B cell (primary cell): ENCODE results near the gene SCMH1. TPM values are rescaled to one million over a fixed set of nuclear protein-coding genes. Genes with fewer than 3 reads are reported as not detected.

ENCODE experiments used
- ATAC-seq: fragments of 200-7000 bp; cut with Tn5 transposase; one replicate; pipeline ENCODE4 v1.10.0; 2021; ENCODE audit warnings: low read depth, mild to moderate bottlenecking, moderate number of reproducible peaks, moderate library complexity
- CTCF ChIA-PET: fragments of 350-600 bp; sonication (Branson Sonifier 250); formaldehyde crosslinking; loops from one replicate; lab custom pipeline; 2021; ENCODE audit warnings: antibody characterized with exemption, inconsistent platforms; lab: Charles Lee
- POLR2A ChIA-PET: fragments of 350-600 bp; sonication (Branson Sonifier 250); formaldehyde crosslinking; loops from one replicate; lab custom pipeline; 2021; ENCODE audit warnings: antibody characterized with exemption; lab: Charles Lee
- DNase-seq: peaks from one replicate; pipeline ENCODE4 v3.0.0; 2013
- H2AFZ ChIP-seq: 2 replicates; pipeline ENCODE4 v1.6.1; 2012; ENCODE audit warnings: mild to moderate bottlenecking, low read depth, low read length; ENCODE audit not compliant: insufficient read depth, poor library complexity, severe bottlenecking
- H3K27ac ChIP-seq, 2 donors: 1 replicate in 1 of 2; 2 replicates in 1 of 2; pipeline ENCODE4 v1.5.1; 2012 to 2013; ENCODE audit warnings: low read length in 2 of 2, mild to moderate bottlenecking in 2 of 2, moderate library complexity in 1 of 2
- H3K27me3 ChIP-seq, 4 experiments: fragments of 200-600 bp in 1 of 4; sonication (generic) in 1 of 4; replicated peaks in 1 of 4; 1 replicate in 2 of 4; 2 replicates in 2 of 4; pipeline versions ENCODE4 v1.6.1 to v1.7.0; 2013 to 2016; ENCODE audit warnings: low read length in 3 of 4, mild to moderate bottlenecking in 2 of 4, mixed read lengths in 1 of 4, moderate library complexity in 1 of 4; ENCODE audit not compliant: insufficient read depth in 4 of 4, control insufficient read depth in 3 of 4; ENCODE audit errors: control extremely low read depth in 1 of 4
- H3K36me3 ChIP-seq, 2 experiments: replicated peaks in 1 of 2; 1 replicate in 1 of 2; 2 replicates in 1 of 2; pipeline versions ENCODE4 v1.6.1 to v1.7.1; 2013; ENCODE audit warnings: low read length in 1 of 2; ENCODE audit not compliant: insufficient read depth in 2 of 2, control insufficient read depth in 1 of 2; ENCODE audit errors: control extremely low read depth in 1 of 2, extremely low read depth in 1 of 2
- H3K4me1 ChIP-seq, 2 donors: fragments of 200-600 bp in 1 of 2; sonication (generic) in 1 of 2; 1 replicate in 1 of 2; 2 replicates in 1 of 2; pipeline versions ENCODE4 v1.5.1 to v1.6.1; 2013 to 2017; ENCODE audit warnings: low read length in 2 of 2; ENCODE audit not compliant: control insufficient read depth in 2 of 2, insufficient read depth in 2 of 2
- H3K4me2 ChIP-seq: replicated peaks from 2 replicates; pipeline ENCODE3; 2012; ENCODE audit warnings: mild to moderate bottlenecking, low read depth, low read length; ENCODE audit not compliant: poor library complexity, severe bottlenecking
- H3K4me3 ChIP-seq, 5 experiments: fragments of 200-600 bp in 1 of 5; sonication (generic) in 1 of 5; 1 replicate in 3 of 5; 2 replicates in 2 of 5; pipeline versions ENCODE4 v1.5.1 to v1.7.0; 2011 to 2016; ENCODE audit warnings: low read length in 4 of 5, mild to moderate bottlenecking in 4 of 5, low read depth in 2 of 5, control low read depth in 1 of 5, moderate library complexity in 1 of 5; ENCODE audit not compliant: insufficient read depth in 1 of 5; ENCODE audit errors: control extremely low read depth in 1 of 5, extremely low read depth in 1 of 5
- H3K79me2 ChIP-seq: fragments of 200-600 bp; sonication (generic); one replicate; pipeline ENCODE4 v1.6.0; 2016; ENCODE audit warnings: low read length; ENCODE audit not compliant: control insufficient read depth, insufficient read depth
- H3K9ac ChIP-seq: fragments of 200-600 bp; sonication (generic); 2 replicates; pipeline ENCODE4 v1.6.1; 2017; ENCODE audit warnings: mild to moderate bottlenecking, low read length, moderate library complexity
- H3K9me3 ChIP-seq, 3 donors: one replicate each; pipeline versions ENCODE4 v1.6.1 to v1.7.1; 2013; ENCODE audit warnings: low read length in 2 of 3; ENCODE audit not compliant: control insufficient read depth in 2 of 3, insufficient read depth in 1 of 3; ENCODE audit errors: control extremely low read depth in 1 of 3
- H4K20me1 ChIP-seq: 2 replicates; pipeline ENCODE4 v1.6.0; 2012; ENCODE audit warnings: mild to moderate bottlenecking, low read length; ENCODE audit not compliant: insufficient read depth, control insufficient read depth, poor library complexity, severe bottlenecking
- H3K27ac Mint-ChIP-seq: one replicate; pipeline ENCODE4 v1.8.0; 2021; ENCODE audit warnings: mixed read lengths
- H3K27me3 Mint-ChIP-seq: one replicate; pipeline ENCODE4 v1.8.0; 2021; ENCODE audit warnings: mixed read lengths
- H3K4me1 Mint-ChIP-seq: one replicate; pipeline ENCODE4 v1.8.0; 2021; ENCODE audit warnings: mixed read lengths
- H3K4me3 Mint-ChIP-seq: one replicate; pipeline ENCODE4 v1.8.0; 2021; ENCODE audit warnings: mixed read lengths
- H3K9me3 Mint-ChIP-seq: one replicate; pipeline ENCODE4 v1.8.0; 2022; ENCODE audit warnings: mixed read lengths; ENCODE audit not compliant: insufficient read depth
- EZH2 ChIP-seq: IDR thresholded peaks from 2 replicates; pipeline ENCODE4 v1.6.1; 2012; ENCODE audit warnings: borderline replicate concordance, low read depth, mild to moderate bottlenecking, moderate library complexity, low read length; ENCODE audit not compliant: insufficient read depth, poor library complexity, severe bottlenecking
- WGBS: methylation state at CpG from one replicate; pipeline ENCODE4 v1.1.5; 2013; ENCODE audit warnings: missing lambda C conversion rate; ENCODE audit not compliant: insufficient coverage; 5-methylcytosine and 5-hydroxymethylcytosine counted together
- intact Hi-C: fragments of 100-400 bp; cut with micrococcal nuclease; formaldehyde crosslinking; loops from one replicate; pipeline ENCODE4 v1.10.0; 2022
- polyA plus RNA-seq: library from polyadenylated mRNA; depleted of rRNA; stranded (reverse); fragments of >200 nt; gene quantifications from 2 replicates; pipeline ENCODE4 v1.2.3, GENCODE V29; 2012
- total RNA-seq, 2 donors: library from RNA; stranded (reverse); fragments of 120-200 nt in 1 of 2; gene quantifications; 1 replicate in 1 of 2; 2 replicates in 1 of 2; pipeline versions ENCODE4 v1.2.3 to v1.2.4, GENCODE V29; 2013 to 2022
- TF ChIP-seq, protein P1 (sequence below): fragments of 200-600 bp; IDR thresholded peaks from one replicate; pipeline ENCODE4 v1.8.0; 2022; ENCODE audit warnings: antibody characterized with exemption, mild to moderate bottlenecking

The SCMH1 gene
- total and polyA plus RNA-seq, 2 donors (not counting 1 experiment from before 2014, with no cell fraction given): 29.4 to 33.3 TPM

GRCh38 chr1:41098730-41099460 is 143.2 kb downstream of the SCMH1 start:
- H3K27me3 Mint-ChIP-seq: no peaks in the 10 kb centered on the region
- POLR2A ChIA-PET: interaction anchor here (0.6 kb wide), 1 partner anchor 137 kb away, joined by 4 read pairs; no protein-coding TSS in a partner anchor
- Histone ChIP-seq H3K9ac (no peak overlapping the region), H4K20me1 (no peaks in the 10 kb centered on the region), H3K4me3 (no peak overlapping the region), H2AFZ (no peak overlapping the region), H3K79me2 (no peaks in the 10 kb centered on the region), H3K27me3 (no peaks in the 10 kb centered on the region), H3K27ac (no peak overlapping the region), H3K9me3 (no peaks in the 10 kb centered on the region), H3K36me3 (peaks cover 0 to 2% of the 10 kb centered on the region in 2 experiments), H3K4me2 (no peak overlapping the region), H3K4me1 (peaks cover 8 to 15% of the 10 kb centered on the region in 2 donors)
- DNase-seq (no peak), ATAC-seq (no peak)
- intact Hi-C loops: no loop called here
- no peak overlapping the region for H3K4me3 Mint-ChIP-seq
- no peaks in the 10 kb centered on the region for H3K9me3 Mint-ChIP-seq
- TF ChIP-seq, protein P1, sequence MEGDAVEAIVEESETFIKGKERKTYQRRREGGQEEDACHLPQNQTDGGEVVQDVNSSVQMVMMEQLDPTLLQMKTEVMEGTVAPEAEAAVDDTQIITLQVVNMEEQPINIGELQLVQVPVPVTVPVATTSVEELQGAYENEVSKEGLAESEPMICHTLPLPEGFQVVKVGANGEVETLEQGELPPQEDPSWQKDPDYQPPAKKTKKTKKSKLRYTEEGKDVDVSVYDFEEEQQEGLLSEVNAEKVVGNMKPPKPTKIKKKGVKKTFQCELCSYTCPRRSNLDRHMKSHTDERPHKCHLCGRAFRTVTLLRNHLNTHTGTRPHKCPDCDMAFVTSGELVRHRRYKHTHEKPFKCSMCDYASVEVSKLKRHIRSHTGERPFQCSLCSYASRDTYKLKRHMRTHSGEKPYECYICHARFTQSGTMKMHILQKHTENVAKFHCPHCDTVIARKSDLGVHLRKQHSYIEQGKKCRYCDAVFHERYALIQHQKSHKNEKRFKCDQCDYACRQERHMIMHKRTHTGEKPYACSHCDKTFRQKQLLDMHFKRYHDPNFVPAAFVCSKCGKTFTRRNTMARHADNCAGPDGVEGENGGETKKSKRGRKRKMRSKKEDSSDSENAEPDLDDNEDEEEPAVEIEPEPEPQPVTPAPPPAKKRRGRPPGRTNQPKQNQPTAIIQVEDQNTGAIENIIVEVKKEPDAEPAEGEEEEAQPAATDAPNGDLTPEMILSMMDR: no peak
- TF ChIP-seq EZH2: no peak
- CTCF ChIA-PET: no interaction called here
- WGBS: 100% methylated on average over 1 of the region's 5 CpGs
- H3K27ac Mint-ChIP-seq: no peak overlapping the region
- H3K4me1 Mint-ChIP-seq: peaks cover 23% of the 10 kb centered on the region

GRCh38 chr1:41097105-41097504 is 145.0 kb downstream of the SCMH1 start:
- Histone ChIP-seq H3K4me1 (no peaks in the 10 kb centered on the region), H3K27ac (no peak overlapping the region), H3K4me2 (no peak overlapping the region), H3K79me2 (no peaks in the 10 kb centered on the region), H2AFZ (no peak overlapping the region), H3K9ac (no peak overlapping the region), H3K36me3 (peaks cover 0 to 2% of the 10 kb centered on the region in 2 experiments), H3K9me3 (no peaks in the 10 kb centered on the region), H3K27me3 (no peaks in the 10 kb centered on the region), H4K20me1 (no peaks in the 10 kb centered on the region), H3K4me3 (no peak overlapping the region)
- DNase-seq (no peak), ATAC-seq (no peak)
- Mint-ChIP-seq H3K4me3 (no peak overlapping the region), H3K9me3 (no peaks in the 10 kb centered on the region), H3K27ac (no peak overlapping the region), H3K27me3 (no peaks in the 10 kb centered on the region), H3K4me1 (peaks cover 9% of the 10 kb centered on the region)
- TF ChIP-seq, protein P1: no peak
- TF ChIP-seq EZH2: no peak
- intact Hi-C loops: no loop called here
- CTCF ChIA-PET: no interaction called here
- POLR2A ChIA-PET: no interaction called here
- WGBS: 63% methylated on average over 2 of the region's 4 CpGs
